Mammary epithelial cell (primary cell): ENCODE data around the gene SRRD.

Source experiments
- EZH2 ChIP-seq: IDR thresholded peaks from 2 replicates; pipeline ENCODE4 v1.6.1; 2012; ENCODE audit warnings: low read length, inconsistent platforms, borderline replicate concordance
- TF ChIP-seq, protein P1 (sequence below), 2 donors: IDR thresholded peaks in 1 of 2; conservative IDR thresholded peaks in 1 of 2; 2 replicates each; pipeline ENCODE4 v1.5.1; 2011 to 2012; ENCODE audit warnings: inconsistent platforms in 2 of 2, low read length in 2 of 2, mild to moderate bottlenecking in 2 of 2, control low read depth in 1 of 2, low read depth in 1 of 2; ENCODE audit not compliant: insufficient read depth in 1 of 2; ENCODE audit errors: extremely low read depth in 1 of 2

DNA sequence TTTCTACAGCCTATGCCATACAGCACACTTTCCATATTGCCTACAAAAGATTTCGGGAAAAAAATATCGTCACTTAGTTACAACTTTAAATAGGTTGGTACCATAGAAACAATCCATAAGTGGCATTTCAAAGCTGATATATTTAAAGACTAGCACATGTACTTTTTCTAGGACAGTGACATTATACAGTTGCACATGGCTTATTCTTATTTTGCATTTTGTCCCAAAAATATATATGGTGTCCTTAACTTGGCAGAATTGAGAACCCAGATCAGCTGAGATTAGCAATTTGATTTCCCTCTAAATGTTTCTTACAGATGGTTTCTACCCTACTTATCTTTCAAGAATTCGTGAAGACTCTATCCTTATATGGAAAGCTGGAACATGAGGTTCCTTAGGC, 32.3 kb downstream of the SRRD start:
- TF ChIP-seq, protein P1, sequence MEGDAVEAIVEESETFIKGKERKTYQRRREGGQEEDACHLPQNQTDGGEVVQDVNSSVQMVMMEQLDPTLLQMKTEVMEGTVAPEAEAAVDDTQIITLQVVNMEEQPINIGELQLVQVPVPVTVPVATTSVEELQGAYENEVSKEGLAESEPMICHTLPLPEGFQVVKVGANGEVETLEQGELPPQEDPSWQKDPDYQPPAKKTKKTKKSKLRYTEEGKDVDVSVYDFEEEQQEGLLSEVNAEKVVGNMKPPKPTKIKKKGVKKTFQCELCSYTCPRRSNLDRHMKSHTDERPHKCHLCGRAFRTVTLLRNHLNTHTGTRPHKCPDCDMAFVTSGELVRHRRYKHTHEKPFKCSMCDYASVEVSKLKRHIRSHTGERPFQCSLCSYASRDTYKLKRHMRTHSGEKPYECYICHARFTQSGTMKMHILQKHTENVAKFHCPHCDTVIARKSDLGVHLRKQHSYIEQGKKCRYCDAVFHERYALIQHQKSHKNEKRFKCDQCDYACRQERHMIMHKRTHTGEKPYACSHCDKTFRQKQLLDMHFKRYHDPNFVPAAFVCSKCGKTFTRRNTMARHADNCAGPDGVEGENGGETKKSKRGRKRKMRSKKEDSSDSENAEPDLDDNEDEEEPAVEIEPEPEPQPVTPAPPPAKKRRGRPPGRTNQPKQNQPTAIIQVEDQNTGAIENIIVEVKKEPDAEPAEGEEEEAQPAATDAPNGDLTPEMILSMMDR (conservative IDR thresholded peaks at IDR 0.05 in 1 of 2, IDR thresholded peaks at IDR 0.05 in 1 of 2; ENCODE audit: extremely low read depth in 1 of 2, insufficient read depth in 1 of 2, low read depth in 1 of 2, low read length in 2 of 2), result no peak
- TF ChIP-seq EZH2, result no peak
